ENCODE data around the gene TLR3.

The TLR3 gene

DNA sequence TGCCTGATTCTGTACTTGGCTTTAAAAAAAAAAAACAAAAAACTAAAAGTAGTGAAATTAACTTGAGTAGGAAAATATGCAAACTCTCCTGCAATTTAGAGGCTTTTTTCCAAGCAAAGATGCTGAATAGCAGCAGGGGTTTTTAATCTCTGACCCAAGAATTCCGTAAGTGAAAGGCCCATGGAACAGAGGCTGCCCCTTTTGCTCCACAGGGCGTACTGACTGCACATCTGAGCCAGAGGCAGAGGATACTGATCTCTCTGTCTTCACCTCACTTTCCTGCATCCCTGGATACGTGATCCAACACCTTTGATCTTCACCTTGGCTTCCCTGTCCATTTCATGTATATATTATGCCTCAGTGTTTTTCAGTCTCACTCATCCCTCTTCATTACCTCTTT is 39.4 kb downstream of the TLR3 start:
- DNase-seq = no peak

GRCh38 chr4:186109245-186109644 is 40.3 kb downstream of the TLR3 start:
- no peak for DNase-seq

GRCh38 chr4:186116697-186117096 is 47.7 kb downstream of the TLR3 start:
- DNase-seq = no peak

- DNase-seq = no peak
Observed at GRCh38 chr4:186118582-186118981, 49.6 kb downstream of the TLR3 start.

DNA sequence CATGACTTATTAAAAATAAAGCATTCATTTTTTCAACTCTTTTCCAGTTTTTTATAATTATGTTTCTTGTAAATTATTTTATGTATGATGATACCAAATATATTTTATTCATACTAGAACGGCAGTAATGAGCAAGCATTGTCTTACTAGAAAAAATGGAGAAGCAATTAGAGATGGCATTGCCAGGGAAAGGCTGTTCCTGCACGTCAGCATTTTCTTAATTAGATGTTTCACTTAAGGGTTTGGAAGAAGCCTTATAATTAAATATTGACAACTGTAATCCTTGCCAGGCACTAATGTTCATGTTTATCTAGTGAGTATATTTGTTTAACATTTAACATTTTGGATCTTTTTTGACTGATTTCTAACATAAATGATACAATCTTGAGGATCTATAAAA is 52.1 kb downstream of the TLR3 start:
- no peak for DNase-seq

DNA sequence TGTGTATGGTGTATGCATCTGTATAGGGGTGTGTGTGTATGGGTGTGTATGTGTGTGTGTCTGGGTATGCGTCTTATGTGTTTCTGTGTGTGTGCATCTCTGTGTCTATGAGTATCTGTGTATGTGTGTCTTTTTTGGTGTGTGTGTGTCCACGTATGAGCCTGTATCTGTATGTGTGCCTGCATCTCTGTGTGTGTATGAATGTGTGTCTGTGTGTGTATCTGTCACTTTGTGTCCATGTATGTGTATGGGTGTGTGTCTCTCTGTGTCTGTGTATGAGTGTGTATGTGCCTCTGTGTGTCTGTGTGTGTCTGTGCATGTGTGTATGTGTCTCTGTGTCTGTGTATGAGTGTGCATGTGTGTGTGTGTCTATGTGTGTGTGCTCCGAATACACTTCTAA is 59.9 kb downstream of the TLR3 start:
- no peak for DNase-seq

DNA sequence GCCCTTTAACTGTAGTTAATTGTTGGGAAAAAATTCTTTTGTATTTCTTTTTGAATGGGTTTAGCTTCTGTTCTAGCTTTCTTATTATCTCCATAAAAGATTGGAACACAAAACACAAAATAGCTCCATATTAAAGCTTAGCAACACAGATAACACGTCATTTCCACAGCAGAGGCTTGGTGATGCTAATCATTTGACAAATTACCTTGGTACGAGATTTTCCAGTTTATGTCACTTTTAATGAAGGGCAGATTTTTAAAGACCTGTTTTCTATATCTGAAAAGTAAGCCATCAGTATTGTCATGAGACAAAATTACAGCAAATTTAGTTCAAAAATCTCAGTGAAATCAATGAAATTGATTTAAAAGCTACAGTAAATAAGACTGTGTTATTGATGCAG is 63.0 kb downstream of the TLR3 start:
- DNase-seq = no peak

DNA sequence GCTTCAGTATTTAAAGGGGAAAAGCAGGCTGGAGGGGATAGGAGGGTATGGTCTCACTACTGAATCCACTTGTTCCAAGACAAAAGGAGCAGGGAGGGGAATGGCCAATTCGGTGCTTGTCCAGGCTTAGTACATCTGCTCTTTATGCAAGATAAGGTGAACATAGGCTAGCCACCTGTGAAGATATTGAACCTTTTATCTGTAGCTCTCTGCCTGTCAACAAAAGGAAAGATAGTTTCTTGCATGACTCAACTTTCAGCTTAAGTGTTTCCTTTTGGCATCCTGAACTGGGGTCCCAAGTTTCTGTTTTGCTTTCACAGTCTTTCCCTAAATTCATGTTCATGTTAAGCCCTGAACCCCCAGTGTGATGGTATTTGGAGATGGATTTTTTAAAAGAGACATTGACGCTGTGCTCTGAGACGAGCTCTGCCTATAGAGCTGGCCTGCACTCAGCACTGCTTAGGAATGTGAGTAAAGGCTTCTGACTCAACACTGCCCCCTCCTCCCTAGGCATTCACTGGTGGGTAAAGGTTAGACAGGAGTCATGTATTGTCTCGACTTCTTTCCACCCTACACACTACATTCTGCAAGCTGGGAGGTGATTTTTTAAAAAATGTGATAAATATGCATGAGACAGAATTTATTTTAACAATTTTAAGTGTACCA is 63.8 kb downstream of the TLR3 start:
- no peak for DNase-seq

GRCh38 chr4:186134257-186134656 is 65.3 kb downstream of the TLR3 start:
- no peak for DNase-seq

GRCh38 chr4:186134861-186135260 is 65.9 kb downstream of the TLR3 start:
- no peak for DNase-seq

GRCh38 chr4:186137196-186137794 is 68.3 kb downstream of the TLR3 start:
- DNase-seq = no peak
